ENCODE results near the gene FAM117B. TPM values are rescaled to one million over a fixed set of nuclear protein-coding genes. Genes with fewer than 3 reads are reported as not detected.
"Not testable (repeated sequence)": the region's sequence is repeated elsewhere in the genome, so short reads cannot be mapped to it uniquely, and the experiment has no call there.

The FAM117B gene
- polyA plus RNA-seq, 2 of the 4 experiments (the other 2 are of a cell fraction) = 3.6 TPM

GRCh38 chr2:202671317-202672035 lies 36.7 kb downstream of the FAM117B start:
- ChIA-PET POLR2A (no interaction called here), CTCF (interaction anchor here (0.6 kb wide), 1 partner anchor 1144 kb away, joined by 3 read pairs; no protein-coding TSS in a partner anchor)
- ATAC-seq (no peak), DNase-seq (ENCODE audit: low read depth in 1 of 2, low spot score in 1 of 2) (no peak), FAIRE-seq (no peak)
- TF ChIP-seq SMC3 (IDR thresholded peaks at IDR 0.05) = no peak
- TF ChIP-seq JUN (IDR thresholded peaks at IDR 0.05) = no peak
- TF ChIP-seq HOXB5 (CRISPR knock-in tag; IDR thresholded peaks at IDR 0.05) = no peak
- TF ChIP-seq USF2 (IDR thresholded peaks at IDR 0.05) = no peak
- no peak for TF ChIP-seq CBX8 (IDR thresholded peaks at IDR 0.05)
- no peak for TF ChIP-seq EP300 (IDR thresholded peaks at IDR 0.05)
- no peak for TF ChIP-seq RFX5 (IDR thresholded peaks at IDR 0.05)
- no peak for TF ChIP-seq EHF (CRISPR knock-in tag; IDR thresholded peaks at IDR 0.05)
- TF ChIP-seq RNF2 (IDR thresholded peaks at IDR 0.05; ENCODE audit: borderline replicate concordance, low read depth) = no peak
- TF ChIP-seq CHD2 (IDR thresholded peaks at IDR 0.05; ENCODE audit: low read length, partially characterized antibody) = no peak
- TF ChIP-seq FOSB (CRISPR knock-in tag; IDR thresholded peaks at IDR 0.05) = no peak
- TF ChIP-seq GATA3 (IDR thresholded peaks at IDR 0.05; ENCODE audit: borderline replicate concordance) = no peak
- no peak for TF ChIP-seq POLR2AphosphoS2 (conservative IDR thresholded peaks at IDR 0.05; ENCODE audit: low read length)
- TF ChIP-seq HEYL (CRISPR knock-in tag; IDR thresholded peaks at IDR 0.05) = no peak
- TF ChIP-seq REST (IDR thresholded peaks at IDR 0.05) = no peak
- H3K4me3 ChIP-seq = no peak overlapping the region
- no peaks in the 10 kb centered on the region for H3K4me1 ChIP-seq
- H3K4me2 ChIP-seq = no peak overlapping the region
- no peak overlapping the region for H3K27ac ChIP-seq
- WGBS (ENCODE audit: missing lambda C conversion rate) = 87% methylated on average over 3 of the region's 3 CpGs
- H3K9me3 ChIP-seq = no peaks in the 10 kb centered on the region

- H3K4me1 ChIP-seq; POLR2A ChIA-PET; FAIRE-seq; ATAC-seq; H3K4me3 ChIP-seq; H3K4me2 ChIP-seq; H3K27ac ChIP-seq; H3K9me3 ChIP-seq; DNase-seq (ENCODE audit: low read depth in 1 of 2, low spot score in 1 of 2): not testable (repeated sequence)
- 98% methylated on average over 6 of the region's 6 CpGs for WGBS (ENCODE audit: missing lambda C conversion rate)
- CTCF ChIA-PET = interaction anchor here (0.6 kb wide), 1 partner anchor 1081 kb away, joined by 3 read pairs; no protein-coding TSS in a partner anchor
Observed at GRCh38 chr2:202675097-202675496, 40.3 kb downstream of the FAM117B start.

GRCh38 chr2:202679980-202680379 lies 45.2 kb downstream of the FAM117B start:
- ChIA-PET CTCF (no interaction called here), POLR2A (no interaction called here)
- DNase-seq (ENCODE audit: low read depth in 1 of 2, low spot score in 1 of 2) (no peak), FAIRE-seq (no peak), ATAC-seq (no peak)
- 55% methylated on average over 3 of the region's 3 CpGs for WGBS (ENCODE audit: missing lambda C conversion rate)
- H3K4me2 ChIP-seq = no peak overlapping the region
- H3K27ac ChIP-seq = no peak overlapping the region
- TF ChIP-seq RARB (CRISPR knock-in tag; IDR thresholded peaks at IDR 0.05) = no peak
- no peak for TF ChIP-seq ATOH8 (CRISPR knock-in tag; IDR thresholded peaks at IDR 0.05; ENCODE audit: low read depth)
- no peak for TF ChIP-seq HOXB5 (CRISPR knock-in tag; IDR thresholded peaks at IDR 0.05)
- no peak for TF ChIP-seq ZNF302 (CRISPR knock-in tag; IDR thresholded peaks at IDR 0.05)
- TF ChIP-seq POLR2A (IDR thresholded peaks at IDR 0.05; ENCODE audit: low read length) = no peak
- no peak for TF ChIP-seq CTCF (IDR thresholded peaks at IDR 0.05)
- no peak for TF ChIP-seq MAZ (IDR thresholded peaks at IDR 0.05; ENCODE audit: borderline replicate concordance, low read depth, low read length)
- no peak for TF ChIP-seq HOXA7 (CRISPR knock-in tag; IDR thresholded peaks at IDR 0.05)
- TF ChIP-seq ZC3H11A (IDR thresholded peaks at IDR 0.05) = no peak
- H3K9me3 ChIP-seq = peaks cover 7% of the 10 kb centered on the region; the same call in 1 of the 3 replicates
- no peak overlapping the region for H3K4me3 ChIP-seq
- no peaks in the 10 kb centered on the region for H3K4me1 ChIP-seq
